GM18870 (cell line): Measurements from ENCODE around the gene IRX6.

Experiments used
- ATAC-seq: cut with Tn5 transposase; IDR thresholded peaks from one replicate; pipeline ENCODE4 v1.9.1; 2021; ENCODE audit warnings: moderate library complexity; ENCODE audit not compliant: unreplicated experiment

Gene IRX6

DNA sequence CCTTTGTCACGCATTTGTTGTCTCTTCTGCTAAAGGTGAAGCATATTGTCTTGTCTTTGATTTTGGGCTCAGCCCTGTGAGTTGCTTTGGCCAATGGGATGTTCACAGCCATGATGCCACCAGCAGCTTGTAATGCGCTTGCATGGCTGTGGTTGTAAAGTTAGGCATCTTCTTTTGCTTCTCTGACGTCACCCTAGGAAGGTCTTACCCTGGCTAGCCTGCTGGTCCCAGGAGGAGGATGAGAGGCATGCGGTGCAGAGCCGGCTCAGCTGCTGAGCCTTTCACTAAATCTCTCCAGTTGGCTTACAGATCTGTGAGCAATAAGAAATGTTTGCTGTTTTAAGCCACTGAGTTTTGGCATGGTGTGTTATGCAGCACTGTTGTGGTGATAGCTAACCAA, 40.8 kb downstream of the IRX6 start:
- no peak for ATAC-seq

DNA sequence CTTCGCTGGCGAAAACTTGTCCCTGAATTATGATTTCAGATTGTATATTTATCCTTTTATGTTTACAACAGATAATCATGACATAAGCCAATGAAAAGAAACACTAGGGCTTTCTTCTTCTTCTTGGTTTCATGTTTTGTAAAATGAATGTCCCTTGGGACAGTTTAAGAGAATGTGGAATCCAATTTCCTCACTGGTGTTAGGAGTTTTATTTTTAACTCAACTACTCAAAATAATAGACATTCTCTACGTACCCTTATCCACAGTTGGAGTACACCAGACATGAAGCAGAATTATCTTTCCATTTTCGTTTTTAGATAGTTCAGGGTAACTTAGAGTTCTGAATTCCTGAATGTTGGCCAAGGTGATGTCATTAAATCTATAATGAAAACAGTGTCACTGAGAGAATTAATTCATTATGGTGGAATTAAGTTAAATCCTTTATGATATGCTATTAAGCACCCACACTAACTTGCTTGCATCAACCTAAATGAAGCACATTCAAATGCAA, 43.4 kb downstream of the IRX6 start:
- no peak for ATAC-seq

DNA sequence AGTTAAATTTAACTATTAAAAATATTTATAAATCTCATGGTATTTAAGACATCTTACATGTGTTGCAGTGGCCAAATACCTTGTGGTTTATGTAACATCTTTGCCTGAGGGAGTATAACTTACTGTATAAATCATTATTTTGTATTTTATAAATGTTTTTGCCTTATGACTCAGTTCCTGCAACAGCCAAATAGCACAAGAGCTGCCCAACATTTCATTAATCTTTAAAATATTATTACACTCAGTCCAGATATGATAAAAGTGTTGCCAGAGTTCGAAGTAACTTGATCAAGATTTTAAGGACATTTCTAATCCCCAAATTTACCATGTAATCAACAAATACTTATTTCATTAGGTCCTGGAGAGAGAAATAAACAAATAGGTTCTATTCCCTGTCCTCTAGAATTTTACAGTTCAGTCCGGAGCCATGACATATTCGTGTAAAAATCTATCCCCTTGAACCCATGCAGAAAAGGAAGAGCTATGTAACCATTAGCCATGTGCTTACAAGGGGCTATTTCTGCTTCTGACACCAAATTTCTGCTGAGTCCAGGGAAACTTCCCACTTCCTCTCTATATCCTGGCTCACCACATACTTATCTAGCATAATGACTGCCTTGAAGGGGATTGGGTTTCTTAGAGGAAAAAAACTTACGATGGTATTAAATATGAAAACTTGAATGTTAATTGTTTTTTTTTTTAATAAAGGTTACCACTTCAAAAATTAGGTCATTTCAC, 44.0 kb downstream of the IRX6 start:
- no peak for ATAC-seq

DNA sequence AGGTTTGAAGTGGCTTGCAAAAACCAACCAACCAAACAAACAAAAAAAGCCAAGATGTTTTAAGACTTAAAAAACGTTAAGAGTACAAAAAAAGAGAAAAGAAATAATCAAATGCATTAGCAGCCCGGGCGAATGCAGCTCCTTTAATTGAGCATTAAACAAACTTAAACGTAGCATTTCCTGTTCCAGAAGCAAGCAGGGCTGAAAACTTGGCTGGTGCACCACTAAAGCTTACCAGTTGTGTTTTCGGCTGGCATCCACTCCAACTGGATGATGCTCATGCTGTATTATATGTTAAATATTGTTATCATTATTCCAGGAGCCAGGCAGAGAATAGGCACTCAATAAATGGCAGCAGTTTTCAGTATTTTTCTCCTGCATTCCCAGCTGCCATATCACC, 45.1 kb downstream of the IRX6 start:
- ATAC-seq = no peak

GRCh38 chr16:55370762-55371482, 46.9 kb downstream of the IRX6 start:
- ATAC-seq = no peak

GRCh38 chr16:55372792-55373488, 48.9 kb downstream of the IRX6 start:
- ATAC-seq = no peak

DNA sequence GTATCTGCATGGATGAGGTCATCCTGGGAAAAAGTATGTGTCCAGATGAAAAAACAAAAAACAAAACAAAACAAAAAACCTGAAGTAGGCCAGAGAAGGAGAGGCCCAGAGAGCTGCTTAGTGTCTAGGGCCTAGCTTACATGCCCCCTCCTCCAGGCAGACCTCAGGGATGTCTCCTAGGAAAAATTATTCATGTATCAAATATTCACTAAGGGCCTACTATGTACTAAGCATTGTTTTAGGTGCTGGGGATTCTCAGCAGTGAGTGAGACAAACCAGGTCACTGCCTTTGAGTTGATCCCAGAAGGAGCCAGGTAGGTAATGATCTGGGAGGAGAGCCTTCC, 49.5 kb downstream of the IRX6 start:
- no peak for ATAC-seq

DNA sequence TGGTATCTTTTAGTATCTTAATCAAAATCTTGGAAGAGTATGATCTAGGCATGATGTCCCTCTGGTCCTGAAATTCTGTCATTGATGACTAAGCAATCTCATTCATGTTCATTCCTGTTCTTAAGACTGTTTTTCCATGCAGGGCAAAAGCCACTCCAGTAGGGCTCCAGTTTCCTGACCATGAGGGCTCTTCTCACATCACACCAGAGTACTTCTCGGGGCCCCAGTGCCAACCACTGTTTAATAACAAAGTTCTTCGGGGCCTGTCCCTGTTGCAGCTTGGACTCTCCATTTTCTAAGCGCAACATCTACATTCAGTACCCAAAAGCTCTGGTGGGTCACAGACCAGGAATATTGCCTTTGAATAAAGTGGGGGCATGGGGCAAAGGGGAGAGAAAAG, 52.0 kb downstream of the IRX6 start:
- no peak for ATAC-seq

DNA sequence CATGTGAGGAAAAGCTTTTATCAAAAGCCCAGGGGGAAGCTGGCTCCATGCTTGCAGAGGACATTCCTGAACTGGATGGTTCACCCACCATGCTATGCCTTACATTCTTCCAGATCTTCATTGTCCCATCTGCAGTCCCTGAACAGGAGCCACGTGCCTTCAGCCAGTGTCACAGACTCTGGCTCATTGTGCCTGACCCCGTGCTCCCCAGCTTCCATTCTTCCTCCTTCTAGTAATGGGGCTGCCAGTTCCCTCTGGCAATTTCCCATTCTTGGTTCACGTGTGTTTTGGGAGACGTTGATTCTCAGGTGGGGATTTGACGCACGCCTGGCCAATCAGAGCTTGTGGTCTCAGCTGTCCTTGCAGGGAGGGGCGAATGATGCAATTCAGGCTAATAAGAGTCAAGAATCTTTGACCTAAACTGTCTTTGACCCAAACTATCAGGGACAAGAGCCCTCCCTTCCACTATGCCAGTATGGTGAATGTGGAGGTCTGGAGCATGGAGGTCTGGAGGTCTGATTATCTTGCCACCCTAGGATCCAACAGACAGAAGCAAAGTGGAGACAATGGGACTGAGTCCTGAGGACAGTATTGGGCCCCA, 52.7 kb downstream of the IRX6 start:
- no peak for ATAC-seq

DNA sequence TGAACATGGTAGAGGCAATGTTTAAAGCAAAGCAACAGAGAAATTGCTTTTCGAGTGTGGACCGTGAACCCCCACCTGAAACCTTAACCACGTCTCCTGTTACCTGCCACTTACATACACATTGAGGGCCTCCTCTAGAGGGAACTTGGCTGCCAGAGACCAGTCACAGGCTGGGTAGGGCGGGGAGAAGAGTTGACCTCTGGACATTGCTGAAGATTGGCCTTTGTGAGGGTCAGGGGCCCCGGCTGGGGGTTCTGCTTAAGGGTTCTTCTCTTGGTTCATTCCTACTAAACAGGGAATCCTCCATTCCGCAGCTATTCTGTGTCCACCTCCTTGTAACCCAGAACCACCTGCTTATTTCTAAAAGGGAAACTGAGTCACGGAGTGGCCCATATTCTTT, 53.8 kb downstream of the IRX6 start:
- ATAC-seq = no peak

DNA sequence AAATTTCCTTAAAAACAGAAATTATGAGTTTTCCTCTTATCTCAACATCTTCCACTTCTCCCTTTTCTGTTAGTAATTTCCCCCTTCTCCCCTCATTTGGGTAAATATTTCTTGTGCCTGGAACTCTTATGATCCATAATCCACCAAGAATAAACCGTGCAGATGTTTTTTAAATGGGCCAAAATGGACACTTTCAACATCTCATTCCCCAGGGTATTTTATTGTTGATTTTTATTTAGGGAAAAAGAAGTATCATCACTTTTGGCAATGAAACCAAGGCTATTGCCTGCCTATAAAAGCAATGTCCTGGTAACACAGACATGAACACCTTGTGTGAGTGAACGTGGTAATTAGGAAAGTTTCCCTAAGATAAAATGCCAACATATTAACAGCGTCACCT, 54.6 kb downstream of the IRX6 start:
- no peak for ATAC-seq

DNA sequence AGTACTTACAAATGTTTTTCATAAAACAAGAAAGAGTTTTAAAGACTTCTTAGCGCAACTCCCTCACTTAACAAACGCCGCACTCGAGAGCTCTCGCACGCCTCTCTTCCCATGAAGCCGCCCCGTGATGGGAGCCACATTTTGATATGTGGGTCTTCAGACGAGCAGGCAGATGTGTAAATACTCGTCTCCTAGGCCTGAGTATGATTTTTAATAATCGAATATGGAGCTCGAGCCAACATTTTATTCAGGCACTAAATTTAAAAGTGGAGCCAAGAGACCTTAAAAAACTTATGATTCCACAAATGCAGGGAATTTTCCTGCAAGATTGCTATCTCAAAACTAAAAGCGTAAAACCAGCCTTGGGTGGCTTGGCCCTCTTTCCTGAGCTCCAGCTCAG, 55.4 kb downstream of the IRX6 start:
- no peak for ATAC-seq

GRCh38 chr16:55379876-55380390, 55.9 kb downstream of the IRX6 start:
- ATAC-seq = no peak
